Hepatocyte (in vitro differentiated cells): Measurements from ENCODE around the gene DISC1.

Source experiments
- CTCF ChIP-seq: fragments of 200-600 bp; sonication (generic); IDR thresholded peaks from 2 replicates; pipeline ENCODE4 v1.5.1; 2016; ENCODE audit warnings: antibody characterized with exemption, mild to moderate bottlenecking; ENCODE audit not compliant: poor library complexity
- EZH2 ChIP-seq: fragments of 200-600 bp; sonication (generic); IDR thresholded peaks from 2 replicates; pipeline ENCODE4 v1.6.1; 2016; ENCODE audit warnings: antibody characterized with exemption, mild to moderate bottlenecking, borderline replicate concordance

GRCh38 chr1:231682779-231683178, 56.2 kb downstream of the DISC1 start:
- TF ChIP-seq CTCF = no peak
- TF ChIP-seq EZH2 = no peak
